Sigmoid colon (tissue), 7 donors: ENCODE data around the gene DMRTA2. TPM values are rescaled to one million over a fixed set of nuclear protein-coding genes. Genes with fewer than 3 reads are reported as not detected.

Experiments
- DNase-seq: peaks from one replicate; pipeline ENCODE4 v3.0.0-alpha.2; 2019
- H3K27ac ChIP-seq, 4 donors: fragments of 200-600 bp; sonication (generic); one replicate each; pipeline ENCODE4 v1.5.1; 2016 to 2019; ENCODE audit warnings: mild to moderate bottlenecking in 1 of 4
- H3K27me3 ChIP-seq, 3 donors: fragments of 200-600 bp; sonication (generic); one replicate each; pipeline ENCODE4 v1.5.1; 2019; ENCODE audit warnings: mild to moderate bottlenecking in 1 of 3
- H3K36me3 ChIP-seq, 4 donors: fragments of 200-600 bp; sonication (generic); one replicate each; pipeline ENCODE4 v1.5.1; 2016 to 2019
- H3K4me1 ChIP-seq, 4 donors: fragments of 200-600 bp; sonication (generic); one replicate each; pipeline ENCODE4 v1.5.1; 2017 to 2019
- H3K4me3 ChIP-seq, 4 donors: fragments of 200-600 bp; sonication (generic); one replicate each; pipeline ENCODE4 v1.5.1; 2017 to 2019; ENCODE audit warnings: mild to moderate bottlenecking in 2 of 4, moderate library complexity in 1 of 4
- H3K9me3 ChIP-seq, 4 donors: fragments of 200-600 bp in 3 of 4; sonication (generic) in 3 of 4; one replicate each; pipeline versions ENCODE4 v1.5.1 to v1.6.1; 2013 to 2019
- EP300 ChIP-seq, 4 donors: sonication (generic); formaldehyde crosslinking; IDR thresholded peaks; one replicate each; pipeline ENCODE4 v1.6.1; 2017; ENCODE audit warnings: antibody characterized with exemption in 4 of 4
- POLR2A ChIP-seq, 2 donors: fragments of 450-650 bp; IDR thresholded peaks; one replicate each; pipeline ENCODE4 v1.6.1; 2016; ENCODE audit warnings: antibody characterized with exemption in 2 of 2, mild to moderate bottlenecking in 2 of 2, moderate library complexity in 2 of 2
- POLR2AphosphoS5 ChIP-seq, 4 donors: sonication (generic); formaldehyde crosslinking; IDR thresholded peaks; one replicate each; pipeline ENCODE4 v1.6.1; 2017; ENCODE audit warnings: antibody characterized with exemption in 4 of 4
- WGBS, 2 donors: extraction: QIAGEN DNeasy Blood & Tissue Kit; methylation state at CpG; one replicate each; pipeline ENCODE4 v1.1.7; 2013; 5-methylcytosine and 5-hydroxymethylcytosine counted together
- intact Hi-C: fragments of 100-400 bp; cut with DNase I; formaldehyde crosslinking; loops from one replicate; pipeline ENCODE4 v1.15.1; 2023
- polyA plus RNA-seq, 3 donors: library from polyadenylated mRNA; stranded (reverse); fragments of 200-250 nt; gene quantifications; one replicate each; pipeline ENCODE4 v1.2.3, GENCODE V29; 2013
- total RNA-seq, 4 donors: library from RNA; depleted of rRNA; stranded (reverse); fragments of >200 nt; gene quantifications; one replicate each; pipeline ENCODE4 v1.1.0, GENCODE V29; 2016
- TF ChIP-seq, protein P1 (sequence below), 4 experiments: fragments of 450-650 bp in 3 of 4; fragments of 200-600 bp in 1 of 4; IDR thresholded peaks; one replicate each; pipeline ENCODE4 v1.5.1; 2016 to 2019; ENCODE audit warnings: antibody characterized with exemption in 4 of 4, mild to moderate bottlenecking in 3 of 4, moderate library complexity in 2 of 4
- donor health status: healthy with polysubstance abuse.
- donor health status: Bipolar disorder and iron deficiency.
- donor health status: healthy.

DMRTA2 gene
- total and polyA plus RNA-seq, 7 donors: 0.04 to 0.55 (median 0.27) TPM; not detected in 4

DNA sequence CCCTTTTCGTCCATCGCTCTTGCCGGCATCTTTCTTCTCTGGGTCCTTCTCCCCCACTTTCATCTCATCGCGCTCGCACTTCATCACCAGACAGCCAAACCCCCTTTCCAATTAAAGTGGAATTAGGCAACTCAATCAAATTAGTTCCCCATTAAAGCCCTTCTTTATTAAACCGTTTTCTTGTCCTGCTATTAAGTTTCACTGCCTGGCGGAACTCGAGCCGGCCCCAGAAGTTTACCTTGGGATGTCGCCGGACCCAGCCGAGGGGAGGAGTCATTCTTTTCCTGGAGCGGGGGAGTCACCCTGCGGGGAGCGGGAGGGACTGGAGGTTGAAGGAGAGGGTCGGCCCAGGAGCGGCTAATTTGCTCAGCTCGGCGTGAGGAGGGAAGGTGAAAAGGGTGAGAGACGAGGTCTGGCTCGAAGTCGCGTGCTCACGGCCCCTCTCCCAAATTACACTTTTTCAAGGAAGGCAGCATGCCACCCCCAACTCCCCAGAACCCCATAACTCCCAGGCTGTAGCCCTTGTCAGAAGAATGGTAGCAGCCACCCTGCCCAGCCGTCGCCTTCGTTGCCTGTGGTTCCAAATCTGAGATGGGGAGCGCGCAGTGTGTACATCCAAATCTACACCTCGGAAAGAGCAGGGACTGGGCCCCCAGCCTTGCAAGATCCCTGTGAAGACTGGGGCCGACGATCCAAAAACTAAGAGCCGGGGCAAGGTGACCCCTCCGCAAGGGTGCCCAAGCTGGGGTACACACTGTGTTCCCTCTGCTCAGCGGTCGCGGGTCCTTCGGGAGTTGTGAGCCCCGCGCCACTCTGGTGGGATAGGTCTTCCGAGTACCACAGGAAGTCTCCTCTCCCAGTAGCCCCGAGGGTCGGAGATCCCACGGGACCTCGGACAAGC, 6.4 kb downstream of the DMRTA2 start:
- TF ChIP-seq, protein P1, sequence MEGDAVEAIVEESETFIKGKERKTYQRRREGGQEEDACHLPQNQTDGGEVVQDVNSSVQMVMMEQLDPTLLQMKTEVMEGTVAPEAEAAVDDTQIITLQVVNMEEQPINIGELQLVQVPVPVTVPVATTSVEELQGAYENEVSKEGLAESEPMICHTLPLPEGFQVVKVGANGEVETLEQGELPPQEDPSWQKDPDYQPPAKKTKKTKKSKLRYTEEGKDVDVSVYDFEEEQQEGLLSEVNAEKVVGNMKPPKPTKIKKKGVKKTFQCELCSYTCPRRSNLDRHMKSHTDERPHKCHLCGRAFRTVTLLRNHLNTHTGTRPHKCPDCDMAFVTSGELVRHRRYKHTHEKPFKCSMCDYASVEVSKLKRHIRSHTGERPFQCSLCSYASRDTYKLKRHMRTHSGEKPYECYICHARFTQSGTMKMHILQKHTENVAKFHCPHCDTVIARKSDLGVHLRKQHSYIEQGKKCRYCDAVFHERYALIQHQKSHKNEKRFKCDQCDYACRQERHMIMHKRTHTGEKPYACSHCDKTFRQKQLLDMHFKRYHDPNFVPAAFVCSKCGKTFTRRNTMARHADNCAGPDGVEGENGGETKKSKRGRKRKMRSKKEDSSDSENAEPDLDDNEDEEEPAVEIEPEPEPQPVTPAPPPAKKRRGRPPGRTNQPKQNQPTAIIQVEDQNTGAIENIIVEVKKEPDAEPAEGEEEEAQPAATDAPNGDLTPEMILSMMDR (IDR thresholded peaks at IDR 0.05): no peak
- TF ChIP-seq POLR2A (IDR thresholded peaks at IDR 0.05): no peak
- no peak for TF ChIP-seq EP300 (IDR thresholded peaks at IDR 0.05)
- TF ChIP-seq POLR2AphosphoS5 (IDR thresholded peaks at IDR 0.05): no peak
- Histone ChIP-seq H3K36me3 (no peaks in the 10 kb centered on the region), H3K27me3 (peaks cover 60 to 90% (median 74%) of the 10 kb centered on the region in 3 donors), H3K4me3 (no peak overlapping the region), H3K4me1 (peaks cover 0 to 55% (median 45%) of the 10 kb centered on the region in 4 donors), H3K27ac (no peak overlapping the region), H3K9me3 (peaks cover 0 to 3% (median 1%) of the 10 kb centered on the region in 4 donors)
- intact Hi-C loops: no loop called here
- no peak for DNase-seq
- 4 to 10% methylated on average over 46 of the region's 46 CpGs for WGBS, 2 donors

DNA sequence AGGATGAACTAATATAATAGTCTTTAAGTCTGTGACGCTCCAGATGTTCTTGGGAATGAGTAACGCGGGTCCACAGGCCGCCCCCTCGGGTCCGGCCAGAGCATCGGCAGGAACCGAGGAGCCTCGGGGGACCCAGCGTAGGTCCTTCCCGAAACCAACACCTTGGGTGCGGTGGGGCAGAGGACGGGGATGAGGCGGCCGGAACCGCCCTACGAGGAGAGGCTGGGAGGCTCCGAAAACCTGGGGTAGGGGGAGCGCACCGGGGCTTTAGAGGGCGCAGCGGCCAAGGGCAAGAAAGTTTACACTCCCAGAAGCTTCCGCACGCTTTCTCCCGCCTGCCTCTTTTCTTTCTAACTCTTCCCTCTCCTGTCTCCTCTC, 7.1 kb downstream of the DMRTA2 start:
- Histone ChIP-seq H3K27me3 (peaks cover 54 to 83% (median 67%) of the 10 kb centered on the region in 3 donors), H3K36me3 (no peaks in the 10 kb centered on the region), H3K27ac (no peak overlapping the region), H3K4me3 (no peak overlapping the region), H3K4me1 (peaks cover 0 to 51% (median 44%) of the 10 kb centered on the region in 4 donors), H3K9me3 (peaks cover 0 to 3% (median 1%) of the 10 kb centered on the region in 4 donors)
- no peak for DNase-seq
- intact Hi-C loops: no loop called here
- TF ChIP-seq EP300 (IDR thresholded peaks at IDR 0.05) (no peak), POLR2A (IDR thresholded peaks at IDR 0.05) (no peak), POLR2AphosphoS5 (IDR thresholded peaks at IDR 0.05) (no peak)
- TF ChIP-seq, protein P1 (IDR thresholded peaks at IDR 0.05): no peak
- 4 to 5% methylated on average over 25 of the region's 25 CpGs for WGBS, 2 donors

DNA sequence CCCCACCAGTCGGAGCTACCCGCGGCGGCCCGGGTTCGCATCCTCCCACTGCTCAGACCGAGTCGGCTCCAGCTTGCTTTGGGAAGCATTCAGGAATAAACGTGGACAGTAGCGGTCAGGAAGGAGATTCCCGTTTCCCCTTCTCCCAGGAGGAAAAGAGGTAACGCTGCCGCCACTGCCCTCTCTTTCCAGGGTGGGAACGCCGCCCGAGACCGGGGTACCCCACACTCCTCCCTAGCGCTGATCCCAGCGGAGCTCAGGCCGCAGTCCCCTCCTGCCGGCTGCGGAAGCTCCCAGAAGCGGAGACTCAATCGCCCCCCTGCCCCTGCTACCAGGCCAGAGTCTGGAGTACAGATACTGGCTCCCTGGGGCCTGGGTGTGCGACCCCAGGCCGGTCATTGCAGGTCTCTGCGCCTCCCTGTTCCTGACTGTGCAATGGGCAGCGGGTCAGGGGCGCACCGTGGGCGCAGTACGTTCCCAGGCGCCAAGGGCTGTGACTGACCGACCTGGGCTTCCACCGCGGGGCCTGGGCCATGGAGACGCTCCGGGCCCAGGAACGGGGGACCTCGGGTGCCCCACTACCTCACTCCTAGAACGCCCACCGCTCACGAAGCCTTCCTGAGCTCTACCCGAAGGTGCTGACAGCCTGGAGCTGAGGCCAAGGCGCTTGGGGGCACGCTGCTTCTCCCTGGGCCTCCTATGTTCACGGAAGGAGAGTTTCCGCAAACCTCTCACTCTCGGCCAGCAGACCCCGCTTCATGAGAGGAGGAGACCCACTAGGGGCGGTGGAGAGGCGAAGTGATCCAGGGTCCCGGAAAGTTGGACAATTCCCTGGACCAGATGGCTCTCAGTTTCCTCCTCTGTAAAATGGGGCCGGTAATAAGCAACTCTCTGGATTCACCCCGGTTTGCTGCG, 7.8 kb downstream of the DMRTA2 start:
- 6 to 19% methylated on average over 56 of the region's 56 CpGs for WGBS, 2 donors
- peaks cover 0 to 44% (median 38%) of the 10 kb centered on the region in 4 donors for H3K4me1 ChIP-seq
- H3K27me3 ChIP-seq: peaks cover 47 to 77% (median 61%) of the 10 kb centered on the region in 3 donors
- no peak for DNase-seq
- TF ChIP-seq, protein P1 (IDR thresholded peaks at IDR 0.05): no peak
- TF ChIP-seq POLR2AphosphoS5 (IDR thresholded peaks at IDR 0.05) (no peak), POLR2A (IDR thresholded peaks at IDR 0.05) (no peak), EP300 (IDR thresholded peaks at IDR 0.05) (no peak)
- H3K36me3 ChIP-seq: no peaks in the 10 kb centered on the region
- intact Hi-C loops: no loop called here
- H3K4me3 ChIP-seq: no peak overlapping the region
- no peak overlapping the region for H3K27ac ChIP-seq
- peaks cover 0 to 3% (median 1%) of the 10 kb centered on the region in 4 donors for H3K9me3 ChIP-seq

DNA sequence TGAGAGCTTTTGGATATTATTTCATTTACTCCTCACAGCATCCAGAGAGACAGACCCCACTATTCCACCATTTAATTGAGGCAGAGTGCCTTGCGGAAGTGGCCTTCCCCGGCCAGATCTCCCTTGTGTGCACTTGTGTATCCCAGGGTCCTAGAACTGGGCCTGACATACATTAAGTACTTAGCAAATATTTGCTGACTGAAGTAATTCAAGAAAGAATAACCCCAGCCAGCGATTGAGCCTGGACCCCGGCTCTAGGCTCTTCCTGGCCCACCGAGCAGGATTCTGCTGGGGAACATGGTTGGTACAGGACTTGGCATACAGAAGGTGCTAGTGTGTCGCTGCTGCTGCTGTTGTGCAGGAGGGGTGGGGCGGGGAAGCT, 8.4 kb downstream of the DMRTA2 start:
- H3K36me3 ChIP-seq: no peaks in the 10 kb centered on the region
- WGBS, 2 donors: 39 to 42% methylated on average over 7 of the region's 7 CpGs
- peaks cover 42 to 76% (median 54%) of the 10 kb centered on the region in 3 donors for H3K27me3 ChIP-seq
- no peak overlapping the region for H3K4me3 ChIP-seq
- no peak overlapping the region for H3K27ac ChIP-seq
- TF ChIP-seq POLR2A (IDR thresholded peaks at IDR 0.05) (no peak), POLR2AphosphoS5 (IDR thresholded peaks at IDR 0.05) (no peak), EP300 (IDR thresholded peaks at IDR 0.05) (no peak)
- TF ChIP-seq, protein P1 (IDR thresholded peaks at IDR 0.05): no peak
- DNase-seq: no peak
- intact Hi-C loops: no loop called here
- H3K4me1 ChIP-seq: peaks cover 0 to 44% (median 35%) of the 10 kb centered on the region in 4 donors
- H3K9me3 ChIP-seq: peaks cover 0 to 3% (median 1%) of the 10 kb centered on the region in 4 donors
